ENCODE measurements around the gene OR2V2.

GRCh38 chr5:181170237-181170825 is 22.9 kb downstream of the OR2V2 start:
- TF ChIP-seq CREB5 (CRISPR knock-in tag; IDR thresholded peaks at IDR 0.05; ENCODE audit: low read depth): no peak
- no peak for TF ChIP-seq PATZ1 (CRISPR knock-in tag; IDR thresholded peaks at IDR 0.05; ENCODE audit: borderline replicate concordance)
- no peak for TF ChIP-seq CSRNP3 (CRISPR knock-in tag; IDR thresholded peaks at IDR 0.05)
- TF ChIP-seq ZNF70 (CRISPR knock-in tag; IDR thresholded peaks at IDR 0.05): no peak
- TF ChIP-seq RARB (CRISPR knock-in tag; IDR thresholded peaks at IDR 0.05): no peak
- TF ChIP-seq SNAI2 (CRISPR knock-in tag; IDR thresholded peaks at IDR 0.05): no peak
- no peak for TF ChIP-seq ZNF8 (CRISPR knock-in tag; IDR thresholded peaks at IDR 0.05)
- no peak for TF ChIP-seq ISL1 (CRISPR knock-in tag; IDR thresholded peaks at IDR 0.05)
- no peak for TF ChIP-seq OSR1 (CRISPR knock-in tag; IDR thresholded peaks at IDR 0.05)
- no peak for TF ChIP-seq ARNTL (CRISPR knock-in tag; IDR thresholded peaks at IDR 0.05; ENCODE audit: borderline replicate concordance, low read depth)
- no peak for TF ChIP-seq PPARA (CRISPR knock-in tag; IDR thresholded peaks at IDR 0.05; ENCODE audit: borderline replicate concordance)
- TF ChIP-seq ESRRG (CRISPR knock-in tag; IDR thresholded peaks at IDR 0.05): no peak
